ENCODE results near the gene CTIF. TPM values are rescaled to one million over a fixed set of nuclear protein-coding genes. Genes with fewer than 3 reads are reported as not detected.

Gene CTIF
- polyA plus RNA-seq, 1 donor from 2014 or later: 50.2 TPM

DNA sequence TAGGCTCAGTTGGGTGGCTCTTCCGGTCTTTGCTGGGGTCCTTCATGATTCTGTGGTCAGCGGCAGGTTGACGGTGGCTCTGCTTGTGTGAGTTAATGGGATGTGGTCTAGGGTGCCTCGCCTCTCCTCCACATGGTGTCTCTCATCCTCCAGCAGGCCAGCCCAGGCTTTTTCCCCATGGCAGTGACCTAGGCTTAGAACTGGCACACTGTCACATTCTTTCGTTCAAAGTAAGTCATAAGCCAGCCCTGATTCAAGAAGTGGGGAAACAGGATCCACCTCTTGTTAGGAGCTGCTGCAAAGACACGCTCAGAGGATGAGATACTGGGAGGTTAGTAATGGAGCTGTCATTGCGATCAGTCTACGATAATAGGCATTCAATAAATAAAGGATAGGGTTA lies 46.0 kb upstream of the CTIF start:
- peaks cover 5% of the 10 kb centered on the region for H3K9me3 ChIP-seq (ENCODE audit: low read length)
- H3K9ac ChIP-seq (ENCODE audit: low read length): no peak overlapping the region
- H3K79me2 ChIP-seq (replicated peaks; ENCODE audit: insufficient read depth, low read length): no peaks in the 10 kb centered on the region
- no peak overlapping the region for H3K27ac ChIP-seq (ENCODE audit: low read length)
- no peaks in the 10 kb centered on the region for H3K36me3 ChIP-seq (ENCODE audit: insufficient read depth, low read length)
- no peak overlapping the region for H3K4me3 ChIP-seq (ENCODE audit: low read length)
- H2AFZ ChIP-seq (ENCODE audit: low read depth, low read length): no peak overlapping the region
- H3K27me3 ChIP-seq (ENCODE audit: insufficient read depth, low read depth, low read length): no peaks in the 10 kb centered on the region
- H4K20me1 ChIP-seq (ENCODE audit: insufficient read depth): no peaks in the 10 kb centered on the region
- TF ChIP-seq EZH2 (IDR thresholded peaks at IDR 0.05; ENCODE audit: borderline replicate concordance, insufficient read depth, low read length, poor library complexity, severe bottlenecking) (no peak), EP300 (conservative IDR thresholded peaks at IDR 0.05; ENCODE audit: poor library complexity, severe bottlenecking) (no peak), TAF1 (IDR thresholded peaks at IDR 0.05; ENCODE audit: low read depth) (no peak), SMC3 (conservative IDR thresholded peaks at IDR 0.05; ENCODE audit: poor library complexity) (no peak), MXI1 (conservative IDR thresholded peaks at IDR 0.05; ENCODE audit: poor library complexity, severe bottlenecking) (no peak), RAD21 (conservative IDR thresholded peaks at IDR 0.05) (no peak), POLR2AphosphoS5 (IDR thresholded peaks at IDR 0.05) (no peak)
- TF ChIP-seq, protein P1, sequence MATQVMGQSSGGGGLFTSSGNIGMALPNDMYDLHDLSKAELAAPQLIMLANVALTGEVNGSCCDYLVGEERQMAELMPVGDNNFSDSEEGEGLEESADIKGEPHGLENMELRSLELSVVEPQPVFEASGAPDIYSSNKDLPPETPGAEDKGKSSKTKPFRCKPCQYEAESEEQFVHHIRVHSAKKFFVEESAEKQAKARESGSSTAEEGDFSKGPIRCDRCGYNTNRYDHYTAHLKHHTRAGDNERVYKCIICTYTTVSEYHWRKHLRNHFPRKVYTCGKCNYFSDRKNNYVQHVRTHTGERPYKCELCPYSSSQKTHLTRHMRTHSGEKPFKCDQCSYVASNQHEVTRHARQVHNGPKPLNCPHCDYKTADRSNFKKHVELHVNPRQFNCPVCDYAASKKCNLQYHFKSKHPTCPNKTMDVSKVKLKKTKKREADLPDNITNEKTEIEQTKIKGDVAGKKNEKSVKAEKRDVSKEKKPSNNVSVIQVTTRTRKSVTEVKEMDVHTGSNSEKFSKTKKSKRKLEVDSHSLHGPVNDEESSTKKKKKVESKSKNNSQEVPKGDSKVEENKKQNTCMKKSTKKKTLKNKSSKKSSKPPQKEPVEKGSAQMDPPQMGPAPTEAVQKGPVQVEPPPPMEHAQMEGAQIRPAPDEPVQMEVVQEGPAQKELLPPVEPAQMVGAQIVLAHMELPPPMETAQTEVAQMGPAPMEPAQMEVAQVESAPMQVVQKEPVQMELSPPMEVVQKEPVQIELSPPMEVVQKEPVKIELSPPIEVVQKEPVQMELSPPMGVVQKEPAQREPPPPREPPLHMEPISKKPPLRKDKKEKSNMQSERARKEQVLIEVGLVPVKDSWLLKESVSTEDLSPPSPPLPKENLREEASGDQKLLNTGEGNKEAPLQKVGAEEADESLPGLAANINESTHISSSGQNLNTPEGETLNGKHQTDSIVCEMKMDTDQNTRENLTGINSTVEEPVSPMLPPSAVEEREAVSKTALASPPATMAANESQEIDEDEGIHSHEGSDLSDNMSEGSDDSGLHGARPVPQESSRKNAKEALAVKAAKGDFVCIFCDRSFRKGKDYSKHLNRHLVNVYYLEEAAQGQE (IDR thresholded peaks at IDR 0.05; ENCODE audit: borderline replicate concordance): no peak
- TF ChIP-seq, protein P2, sequence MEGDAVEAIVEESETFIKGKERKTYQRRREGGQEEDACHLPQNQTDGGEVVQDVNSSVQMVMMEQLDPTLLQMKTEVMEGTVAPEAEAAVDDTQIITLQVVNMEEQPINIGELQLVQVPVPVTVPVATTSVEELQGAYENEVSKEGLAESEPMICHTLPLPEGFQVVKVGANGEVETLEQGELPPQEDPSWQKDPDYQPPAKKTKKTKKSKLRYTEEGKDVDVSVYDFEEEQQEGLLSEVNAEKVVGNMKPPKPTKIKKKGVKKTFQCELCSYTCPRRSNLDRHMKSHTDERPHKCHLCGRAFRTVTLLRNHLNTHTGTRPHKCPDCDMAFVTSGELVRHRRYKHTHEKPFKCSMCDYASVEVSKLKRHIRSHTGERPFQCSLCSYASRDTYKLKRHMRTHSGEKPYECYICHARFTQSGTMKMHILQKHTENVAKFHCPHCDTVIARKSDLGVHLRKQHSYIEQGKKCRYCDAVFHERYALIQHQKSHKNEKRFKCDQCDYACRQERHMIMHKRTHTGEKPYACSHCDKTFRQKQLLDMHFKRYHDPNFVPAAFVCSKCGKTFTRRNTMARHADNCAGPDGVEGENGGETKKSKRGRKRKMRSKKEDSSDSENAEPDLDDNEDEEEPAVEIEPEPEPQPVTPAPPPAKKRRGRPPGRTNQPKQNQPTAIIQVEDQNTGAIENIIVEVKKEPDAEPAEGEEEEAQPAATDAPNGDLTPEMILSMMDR (IDR thresholded peaks at IDR 0.05; ENCODE audit: poor library complexity, severe bottlenecking): no peak
- H3K9me2 ChIP-seq (ENCODE audit: insufficient read depth, low read length): no peaks in the 10 kb centered on the region
- no peaks in the 10 kb centered on the region for H3F3A ChIP-seq (ENCODE audit: insufficient read depth, low read length, poor library complexity, severe bottlenecking)
- no peak overlapping the region for H3K4me2 ChIP-seq (ENCODE audit: low read length)

DNA sequence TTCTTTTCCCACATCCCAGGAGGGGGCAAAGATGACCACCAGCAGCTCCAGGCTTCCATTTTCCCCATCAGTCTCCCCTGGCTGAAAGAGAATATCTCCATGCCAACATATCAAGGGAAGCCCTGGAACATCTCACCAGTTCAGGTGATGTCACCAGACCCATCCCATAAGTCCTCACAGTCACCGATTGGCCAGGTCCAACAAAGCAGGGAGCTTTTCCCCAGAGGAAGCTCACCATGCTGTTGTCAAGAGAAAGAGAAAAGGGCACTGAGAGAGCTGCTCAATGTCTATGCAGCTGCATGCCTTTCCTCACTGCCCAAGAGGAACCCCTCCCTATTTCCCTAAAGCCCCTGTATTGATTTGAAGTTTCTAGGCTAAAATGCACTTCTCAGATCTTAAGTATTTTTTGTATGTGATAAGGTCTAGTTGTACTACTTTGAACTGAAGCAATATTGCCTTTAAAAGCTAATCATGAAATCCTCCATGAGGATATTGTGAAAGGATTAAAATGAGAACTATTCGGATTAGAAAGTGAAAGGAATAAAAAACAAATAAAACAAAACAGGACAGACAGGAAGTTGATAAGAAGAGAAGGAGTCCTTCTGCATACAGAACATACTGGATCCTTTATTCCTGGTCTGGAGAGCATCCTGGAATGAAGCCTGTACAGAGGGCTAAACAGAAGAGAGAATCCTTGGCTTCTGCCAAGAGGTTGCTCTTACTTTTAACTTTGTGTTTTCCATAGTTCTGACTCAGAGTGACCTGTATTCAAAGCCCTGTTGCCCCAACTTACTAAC lies 45.2 kb upstream of the CTIF start:
- Histone ChIP-seq H3K27me3 (ENCODE audit: insufficient read depth, low read depth, low read length) (no peaks in the 10 kb centered on the region), H3K9me2 (ENCODE audit: insufficient read depth, low read length) (no peaks in the 10 kb centered on the region)

More for the DNA sequence above, 45.2 kb upstream of the CTIF start:
- no peak for TF ChIP-seq POLR2AphosphoS5 (IDR thresholded peaks at IDR 0.05)
- no peak overlapping the region for H2AFZ ChIP-seq (ENCODE audit: low read depth, low read length)
- no peak overlapping the region for H3K27ac ChIP-seq (ENCODE audit: low read length)
- no peak overlapping the region for H3K4me2 ChIP-seq (ENCODE audit: low read length)
- no peaks in the 10 kb centered on the region for H3K79me2 ChIP-seq (replicated peaks; ENCODE audit: insufficient read depth, low read length)
- peaks cover 5% of the 10 kb centered on the region for H3K9me3 ChIP-seq (ENCODE audit: low read length)
- H3K4me3 ChIP-seq (ENCODE audit: low read length): no peak overlapping the region
- H3K36me3 ChIP-seq (ENCODE audit: insufficient read depth, low read length): no peaks in the 10 kb centered on the region
- no peaks in the 10 kb centered on the region for H4K20me1 ChIP-seq (ENCODE audit: insufficient read depth)
- H3K9ac ChIP-seq (ENCODE audit: low read length): no peak overlapping the region
- no peaks in the 10 kb centered on the region for H3F3A ChIP-seq (ENCODE audit: insufficient read depth, low read length, poor library complexity, severe bottlenecking)

All from neural cell (in vitro differentiated cells).